ENCODE measurements around the gene THY1.

- TF ChIP-seq CTCF (IDR thresholded peaks at IDR 0.05 in 2 of 3, conservative IDR thresholded peaks at IDR 0.05 in 1 of 3; ENCODE audit: insufficient read depth in 2 of 3, low read depth in 1 of 3, low read length in 3 of 3) (no peak), SMAD1 (IDR thresholded peaks at IDR 0.05; ENCODE audit: low read depth, low read length, partially characterized antibody) (no peak), SIN3B (IDR thresholded peaks at IDR 0.05; ENCODE audit: low read depth) (no peak), BCLAF1 (IDR thresholded peaks at IDR 0.05; ENCODE audit: borderline replicate concordance in 1 of 2, control insufficient read depth in 1 of 2, low read depth in 2 of 2, low read length in 1 of 2) (no peak)
Measured at GRCh38 chr11:119459293-119459976, 36.5 kb upstream of the THY1 start.
